ENCODE results near the gene OR5M3.

The OR5M3 gene

DNA sequence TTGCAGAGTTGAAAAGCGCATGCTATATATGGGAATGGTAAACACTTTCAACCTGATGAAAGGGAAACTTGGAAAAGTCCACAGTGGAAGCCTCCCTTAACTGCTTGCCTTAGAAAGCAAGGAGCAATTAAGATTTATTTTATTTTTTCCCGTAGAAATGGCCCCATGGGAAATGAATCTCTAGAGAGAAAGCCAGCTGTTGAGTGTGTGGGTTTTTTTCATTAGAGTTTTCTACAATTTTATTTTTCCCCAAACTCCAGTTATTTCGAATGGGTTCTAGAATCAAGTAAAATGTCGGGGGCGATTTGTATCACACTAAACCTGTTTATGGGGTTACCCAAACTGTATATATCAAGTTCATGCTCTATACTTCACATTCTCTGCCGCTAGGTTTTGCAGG lies at the start of gene OR5M3:
OR5M3 (minus strand) TSS at position 101 of the 400 bp plus-strand sequence. CDS start 2,855 bp downstream, outside the sequence.
- no peak for DNase-seq

DNA sequence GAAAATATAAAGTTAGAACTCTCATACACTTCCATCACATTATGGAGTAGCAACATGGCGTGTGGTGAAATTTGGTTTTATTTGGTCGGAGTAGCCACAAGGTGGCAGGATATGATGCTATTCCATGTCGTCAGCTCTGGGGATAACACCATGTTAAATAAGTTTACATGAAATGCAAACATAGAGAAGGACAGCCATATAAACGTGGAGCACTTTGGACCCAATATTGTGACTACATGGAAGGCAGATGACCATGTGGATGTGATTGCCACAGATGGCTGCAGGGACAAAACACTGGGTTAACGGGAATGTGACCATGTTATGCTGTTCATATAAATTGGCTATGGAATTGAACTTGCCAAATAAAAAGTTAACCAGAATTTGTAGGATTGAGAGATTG lies 48.9 kb upstream of the OR5M3 start:
- DNase-seq: no peak

DNA sequence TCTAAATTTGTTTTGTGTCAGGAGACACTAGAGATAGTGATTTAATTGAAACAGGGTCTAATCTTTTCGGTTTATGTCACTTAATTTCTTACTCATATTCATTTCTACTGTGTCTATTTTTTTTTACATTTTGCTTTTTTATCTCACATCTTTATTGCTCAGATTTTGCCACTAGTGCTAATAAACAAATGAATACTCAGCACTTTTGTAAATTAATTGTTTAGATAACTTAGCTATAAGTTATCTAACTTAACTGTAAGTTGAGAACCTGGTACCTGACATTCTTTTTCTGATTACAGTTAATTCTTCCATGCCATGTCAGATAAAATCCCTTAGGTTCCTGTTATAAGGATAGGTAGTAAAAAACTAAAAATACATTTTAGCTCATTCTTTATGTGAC lies 40.1 kb upstream of the OR5M3 start:
- DNase-seq: no peak

DNA sequence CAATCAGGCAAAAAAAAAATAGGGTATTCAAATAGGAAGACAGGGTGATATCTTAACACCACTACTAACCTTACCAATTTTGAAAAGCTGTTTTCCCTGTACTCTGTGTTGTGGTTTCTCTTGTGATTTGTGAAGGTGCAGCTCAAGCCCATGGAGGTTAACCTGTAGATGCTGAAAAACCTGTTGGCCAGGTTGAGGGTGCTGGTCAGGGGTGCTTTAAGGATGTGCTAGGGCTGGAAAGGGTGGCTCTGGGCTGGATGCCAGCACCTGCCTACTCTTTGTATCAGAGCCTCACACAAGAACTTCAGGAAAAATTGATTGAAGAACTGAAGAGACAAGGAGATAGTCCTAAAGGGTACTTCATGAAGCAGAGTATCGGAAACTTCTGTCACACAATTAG lies 36.3 kb upstream of the OR5M3 start:
- no peak for DNase-seq

DNA sequence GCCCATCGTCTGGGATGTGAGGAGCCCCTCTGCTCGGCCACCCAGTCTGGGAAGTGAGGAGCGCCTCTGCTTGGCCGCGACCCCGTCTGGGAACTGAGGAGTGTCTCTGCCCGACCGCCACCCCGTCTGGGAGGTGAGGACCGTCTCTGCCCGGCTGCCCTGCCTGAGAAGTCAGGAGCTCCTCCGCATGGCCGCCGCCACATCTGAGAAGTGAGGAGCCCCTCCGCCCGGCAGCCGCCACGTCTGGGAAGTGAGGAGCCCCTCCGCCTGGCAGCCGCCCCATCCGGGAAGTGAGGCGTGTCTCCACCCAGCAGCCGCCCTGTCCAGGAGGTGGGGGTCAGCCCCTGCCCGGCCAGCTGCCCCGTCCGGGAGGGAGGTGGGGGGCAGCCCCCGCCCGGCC lies 23.9 kb upstream of the OR5M3 start:
- no peak for DNase-seq

DNA sequence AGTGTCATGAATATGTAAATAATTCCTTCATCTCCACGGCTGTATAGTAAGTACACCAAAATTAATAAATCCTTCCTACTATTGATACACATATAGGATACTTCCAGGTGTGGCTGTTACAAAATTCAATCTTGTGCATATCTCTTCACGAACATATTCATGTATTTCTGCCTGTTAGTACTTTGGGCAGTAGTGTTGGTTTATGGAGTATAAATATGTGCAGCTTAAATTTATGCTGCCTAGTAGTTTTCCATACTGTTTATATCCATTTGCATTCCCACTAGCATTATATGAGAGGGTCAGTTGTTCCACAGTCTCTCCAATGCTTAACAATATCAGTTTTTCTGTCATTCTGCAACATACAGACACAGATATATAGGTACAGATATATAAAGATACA lies 22.0 kb upstream of the OR5M3 start:
- DNase-seq: no peak

DNA sequence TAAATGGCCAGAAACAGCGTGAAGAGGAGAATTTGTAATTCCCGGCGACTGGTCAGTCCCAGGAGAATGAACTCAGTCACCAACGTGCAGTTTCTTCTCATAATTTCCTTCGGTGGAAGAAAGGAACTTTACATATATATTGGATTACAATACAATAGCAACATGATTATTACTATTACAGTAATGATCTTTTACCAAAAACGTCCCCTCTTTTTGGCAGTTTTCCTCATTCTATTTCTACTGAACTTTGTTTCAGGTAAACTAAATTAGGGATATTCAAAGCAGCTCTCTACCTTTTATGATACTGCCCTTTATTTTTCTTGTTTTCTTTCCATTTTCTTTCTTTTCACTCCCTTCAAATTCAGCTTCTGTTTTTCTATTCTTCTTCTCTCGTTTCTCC lies 18.1 kb upstream of the OR5M3 start, which contains the start of gene OR5M8:
OR5M8 (minus strand) TSS at position 101 of the 400 bp plus-strand sequence; CDS start at position 101, 0 bp downstream.
- DNase-seq: no peak

DNA sequence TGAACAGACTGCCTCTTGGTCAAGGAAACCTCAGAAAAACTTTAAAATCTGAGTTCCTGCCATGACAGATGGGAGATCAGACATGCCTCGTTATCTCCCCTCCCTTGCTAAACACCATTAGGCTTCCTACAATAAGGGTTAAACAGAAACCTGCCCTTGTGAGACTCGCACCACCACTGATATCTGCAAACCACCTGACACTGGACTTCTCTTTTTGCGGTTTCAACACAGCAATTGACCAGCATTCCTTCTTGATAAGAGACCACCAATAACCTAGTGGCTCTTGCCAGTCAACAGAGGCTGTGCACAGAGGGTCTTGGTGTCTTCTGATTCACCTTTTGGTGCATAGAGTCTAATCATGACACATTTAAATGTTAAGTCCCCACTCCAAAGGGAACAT lies 13.6 kb upstream of the OR5M3 start:
- DNase-seq: no peak

DNA sequence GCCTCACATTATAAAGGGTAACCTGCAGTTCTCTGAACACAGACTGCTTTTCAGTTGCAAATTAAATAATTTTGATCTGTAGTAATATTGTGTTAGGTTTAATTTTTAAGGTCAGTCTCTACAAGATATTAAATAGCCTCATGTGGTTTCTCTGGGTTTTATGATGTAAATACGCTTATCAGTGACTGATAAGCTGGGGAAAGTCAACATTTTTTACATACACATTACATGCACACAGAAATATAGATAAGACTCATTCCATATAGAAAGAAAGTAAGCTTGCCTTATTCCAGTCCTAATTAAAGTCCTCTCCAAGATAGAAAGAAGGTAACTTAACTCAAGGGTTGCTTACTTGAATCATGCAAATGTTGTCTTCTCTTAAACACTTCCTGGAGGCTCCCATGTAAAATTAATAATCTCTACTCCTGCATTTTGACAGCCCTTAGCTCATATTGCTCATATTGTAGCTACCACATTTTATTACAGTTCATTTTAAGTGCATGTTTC lies 1.6 kb upstream of the OR5M3 start:
- DNase-seq: no peak

DNA sequence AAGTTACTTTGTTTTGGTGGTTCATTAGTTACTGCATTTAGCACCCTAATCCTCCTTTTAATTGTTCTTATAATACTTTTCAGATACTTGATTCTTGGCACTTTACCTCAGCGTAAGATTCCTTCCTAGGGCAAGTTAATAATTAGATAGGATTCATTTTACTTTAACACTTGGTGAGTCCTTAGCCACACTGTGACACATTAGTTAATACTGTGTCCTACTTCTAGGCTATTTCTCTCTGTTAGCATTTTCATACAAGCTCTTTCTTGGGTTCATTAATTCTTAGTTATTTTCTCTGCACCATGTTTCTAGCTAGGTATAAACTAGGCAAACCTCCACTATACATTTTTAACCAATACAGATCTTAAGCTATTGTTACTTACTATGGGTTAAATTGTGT lies 16.1 kb downstream of the OR5M3 start:
- DNase-seq: no peak

DNA sequence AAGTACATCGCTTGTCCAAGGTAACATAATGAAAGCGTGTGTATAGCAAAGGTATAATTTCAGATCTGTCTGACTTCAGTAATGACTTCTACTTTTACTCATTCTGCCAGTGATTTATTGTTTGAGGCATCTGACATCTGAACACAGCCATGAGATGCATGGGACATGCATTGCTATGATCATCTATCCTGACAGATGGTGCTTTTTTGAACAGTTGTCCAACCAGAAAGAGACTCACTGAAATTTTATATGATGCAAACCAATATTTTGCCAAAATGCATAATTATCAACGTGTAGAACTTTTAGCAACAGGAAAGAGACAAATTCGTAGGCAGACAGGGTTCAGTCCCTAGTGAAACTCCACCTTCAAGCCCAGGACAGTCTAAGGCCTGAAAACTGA lies 19.6 kb downstream of the OR5M3 start:
- no peak for DNase-seq
